Memory B cell (primary cell): ENCODE data around the gene CRISP2.

ENCODE experiments used
- ATAC-seq: fragments of 150-1000 bp; cut with Tn5 transposase; 2 replicates; pipeline ENCODE4 v1.10.0; 2021; ENCODE audit warnings: low read depth, mild to moderate bottlenecking, moderate library complexity
- DNase-seq, 2 donors: peaks; one replicate each; pipeline ENCODE4 v3.0.0; 2022; ENCODE audit warnings: low spot score in 2 of 2
- H3K27ac Mint-ChIP-seq: one replicate; pipeline ENCODE4 v1.8.0; 2022; ENCODE audit warnings: mild to moderate bottlenecking, moderate library complexity, mixed read lengths
- H3K27me3 Mint-ChIP-seq: one replicate; pipeline ENCODE4 v1.8.0; 2022; ENCODE audit warnings: mixed read lengths
- H3K36me3 Mint-ChIP-seq: one replicate; pipeline ENCODE4 v1.8.0; 2022; ENCODE audit warnings: mild to moderate bottlenecking, mixed read lengths
- H3K4me1 Mint-ChIP-seq: one replicate; pipeline ENCODE4 v1.8.0; 2022; ENCODE audit warnings: mixed read lengths
- H3K4me3 Mint-ChIP-seq: one replicate; pipeline ENCODE4 v1.8.0; 2022; ENCODE audit warnings: mild to moderate bottlenecking, moderate library complexity, mixed read lengths
- H3K9me3 Mint-ChIP-seq: one replicate; pipeline ENCODE4 v1.8.0; 2022; ENCODE audit warnings: mixed read lengths

CRISP2 gene

GRCh38 chr6:49646130-49646824 lies 67.1 kb downstream of the CRISP2 start:
- ATAC-seq (no peak), DNase-seq (no peak)
- Mint-ChIP-seq H3K4me3 (no peak overlapping the region), H3K27me3 (no peaks in the 10 kb centered on the region), H3K9me3 (no peaks in the 10 kb centered on the region), H3K4me1 (no peaks in the 10 kb centered on the region), H3K27ac (no peak overlapping the region), H3K36me3 (no peaks in the 10 kb centered on the region)

- H3K9me3 Mint-ChIP-seq: no peaks in the 10 kb centered on the region
- H3K4me1 Mint-ChIP-seq: no peaks in the 10 kb centered on the region
- H3K27ac Mint-ChIP-seq: no peak overlapping the region
- DNase-seq (no peak), ATAC-seq (no peak)
- no peaks in the 10 kb centered on the region for H3K27me3 Mint-ChIP-seq
- H3K4me3 Mint-ChIP-seq: no peak overlapping the region
- H3K36me3 Mint-ChIP-seq: no peaks in the 10 kb centered on the region
These were observed 68.2 kb downstream of the CRISP2 start for GRCh38 chr6:49645139-49645538.
